ENCODE data around the gene FOS. TPM values are rescaled to one million over a fixed set of nuclear protein-coding genes. Genes with fewer than 3 reads are reported as not detected.

Gene FOS
- total RNA-seq, 1 experiment from 2014 or later = 9.1 TPM

DNA sequence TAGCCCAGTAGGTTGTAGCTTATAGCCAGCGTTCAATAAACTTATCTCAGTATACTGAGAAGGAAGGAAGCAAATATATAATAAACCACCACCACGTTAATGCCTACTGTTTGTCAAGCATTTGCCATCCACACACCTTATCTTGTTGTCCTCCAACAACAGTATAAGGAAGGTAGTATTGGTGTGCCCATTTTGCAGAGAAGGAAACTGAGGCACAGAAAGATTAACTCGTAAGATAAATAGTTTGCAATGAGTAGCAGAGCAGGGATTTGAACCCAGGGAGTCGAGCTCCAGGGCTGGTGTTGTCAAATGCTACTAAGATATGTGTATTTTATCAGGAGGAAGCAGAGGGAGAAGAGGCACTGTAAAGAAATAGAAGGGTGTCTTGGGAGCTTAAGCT, 27.8 kb upstream of the FOS start:
- DNase-seq (ENCODE audit: low read depth) = no peak

DNA sequence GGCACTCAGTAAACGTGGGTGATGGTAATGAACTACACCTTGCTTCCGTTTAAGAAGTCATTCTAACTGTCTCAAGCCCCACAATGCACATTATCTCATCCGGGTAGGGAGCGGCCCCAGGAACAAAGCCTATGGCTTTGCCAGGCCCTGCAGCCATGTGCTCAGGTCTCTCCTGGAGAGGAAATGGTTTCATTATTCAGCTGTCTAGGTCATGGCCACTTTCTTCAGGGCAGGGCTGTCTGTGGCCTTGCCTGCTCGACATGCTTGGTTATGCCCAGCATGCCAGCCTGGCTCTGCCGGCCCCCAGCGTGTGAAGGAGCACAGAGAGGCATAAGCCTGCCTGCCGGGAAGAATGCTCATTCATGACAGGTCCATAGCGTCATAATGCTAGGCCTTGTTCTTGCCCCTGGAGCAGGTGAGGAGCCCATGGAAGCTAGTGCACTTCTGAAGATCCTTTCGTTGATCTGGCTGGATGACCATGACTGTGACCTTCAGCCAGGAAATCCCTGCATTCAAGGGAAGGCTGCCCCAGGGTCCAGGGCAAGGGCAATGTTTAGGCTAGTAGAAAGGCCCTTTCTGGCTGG, 26.3 kb upstream of the FOS start:
- no peak for DNase-seq (ENCODE audit: low read depth)

DNA sequence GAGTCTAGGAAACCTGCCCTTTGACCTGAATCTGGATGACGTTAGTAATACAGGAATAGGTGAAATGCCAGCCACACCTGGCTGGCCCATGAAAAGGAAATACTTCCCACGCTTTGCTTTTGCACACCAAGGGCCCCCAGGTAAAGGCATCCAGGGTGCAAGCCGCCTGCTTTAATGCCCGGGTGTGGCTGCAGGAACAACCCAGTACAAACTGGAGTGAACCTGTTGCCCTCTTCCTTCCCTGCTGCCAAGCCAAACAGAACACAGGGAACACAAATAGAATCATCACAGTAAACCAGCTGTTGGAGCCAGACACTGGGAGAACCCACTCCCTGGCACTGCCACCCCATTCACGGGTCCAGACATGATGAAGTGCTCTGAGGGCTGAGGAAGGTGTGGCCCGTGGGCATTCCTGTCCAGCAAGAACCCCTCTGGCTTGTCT, 24.2 kb upstream of the FOS start:
- DNase-seq (ENCODE audit: low read depth) = no peak

DNA sequence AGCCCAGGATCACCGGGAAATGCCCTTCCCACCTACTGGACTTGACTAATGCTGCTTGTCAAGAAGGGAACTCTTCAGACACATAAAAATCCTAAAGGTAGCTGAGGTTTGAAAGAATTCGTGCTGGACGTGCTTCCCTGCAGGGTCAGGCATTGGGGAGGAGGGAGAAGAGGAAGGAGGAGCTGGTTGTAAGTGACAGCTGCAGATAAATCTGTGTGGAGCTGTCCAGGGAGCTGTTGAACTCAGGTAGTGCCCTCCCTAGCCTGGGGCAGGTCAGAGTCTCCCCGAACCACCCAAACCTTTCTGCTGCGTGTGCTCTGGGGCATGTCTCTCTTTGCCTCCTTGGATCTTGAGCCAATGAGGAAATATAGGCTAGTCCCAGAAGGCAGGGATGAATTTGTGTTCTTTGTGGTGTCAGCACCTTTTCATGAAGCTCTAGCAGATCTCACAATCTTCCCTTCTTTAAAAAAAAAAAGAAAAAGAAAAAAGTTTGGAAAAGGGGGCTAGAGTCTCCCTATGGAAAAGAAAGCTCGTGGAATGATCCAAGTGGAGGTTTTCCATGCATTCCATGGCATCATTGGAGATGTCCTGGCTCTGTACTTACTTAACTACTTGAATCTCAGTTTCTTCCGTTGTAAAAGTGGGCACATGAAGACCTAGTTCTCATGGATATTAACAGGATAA, 23.6 kb upstream of the FOS start:
- no peak for DNase-seq (ENCODE audit: low read depth)

DNA sequence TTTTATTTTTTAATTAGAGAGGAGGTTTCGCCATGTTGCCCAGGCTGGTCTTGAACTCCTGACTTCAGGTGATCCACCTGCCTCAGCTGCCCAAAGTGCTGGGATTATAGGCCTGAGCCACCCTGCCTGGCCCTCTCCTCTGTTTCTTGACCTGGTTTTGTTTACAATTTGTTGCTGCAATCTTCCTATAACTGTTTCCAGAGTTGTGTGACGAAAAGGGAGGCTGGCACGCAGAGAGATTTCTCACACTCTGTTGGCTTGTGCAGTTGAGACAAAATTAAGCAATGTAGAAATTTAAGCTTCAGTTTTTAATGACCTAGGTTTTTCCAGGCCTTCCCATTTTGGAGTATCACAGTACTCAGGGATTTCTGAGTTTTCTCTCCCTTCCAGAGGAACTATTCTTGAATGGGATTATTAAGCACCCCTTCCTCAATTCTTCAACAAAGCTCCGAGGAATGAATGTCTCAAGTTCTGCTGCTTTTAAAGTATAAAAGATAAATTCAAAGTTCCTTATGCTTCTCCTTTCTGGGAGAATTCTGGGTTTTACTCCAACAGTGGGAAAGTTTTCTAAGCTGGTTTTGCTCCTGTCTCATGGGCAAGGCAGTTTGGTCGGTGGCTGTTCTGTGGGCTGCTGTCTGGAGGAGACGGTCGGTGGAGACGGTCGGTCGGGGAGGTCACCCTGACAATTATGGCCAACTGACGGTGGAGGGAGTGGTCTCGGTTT, 20.4 kb upstream of the FOS start:
- DNase-seq (ENCODE audit: low read depth) = no peak

DNA sequence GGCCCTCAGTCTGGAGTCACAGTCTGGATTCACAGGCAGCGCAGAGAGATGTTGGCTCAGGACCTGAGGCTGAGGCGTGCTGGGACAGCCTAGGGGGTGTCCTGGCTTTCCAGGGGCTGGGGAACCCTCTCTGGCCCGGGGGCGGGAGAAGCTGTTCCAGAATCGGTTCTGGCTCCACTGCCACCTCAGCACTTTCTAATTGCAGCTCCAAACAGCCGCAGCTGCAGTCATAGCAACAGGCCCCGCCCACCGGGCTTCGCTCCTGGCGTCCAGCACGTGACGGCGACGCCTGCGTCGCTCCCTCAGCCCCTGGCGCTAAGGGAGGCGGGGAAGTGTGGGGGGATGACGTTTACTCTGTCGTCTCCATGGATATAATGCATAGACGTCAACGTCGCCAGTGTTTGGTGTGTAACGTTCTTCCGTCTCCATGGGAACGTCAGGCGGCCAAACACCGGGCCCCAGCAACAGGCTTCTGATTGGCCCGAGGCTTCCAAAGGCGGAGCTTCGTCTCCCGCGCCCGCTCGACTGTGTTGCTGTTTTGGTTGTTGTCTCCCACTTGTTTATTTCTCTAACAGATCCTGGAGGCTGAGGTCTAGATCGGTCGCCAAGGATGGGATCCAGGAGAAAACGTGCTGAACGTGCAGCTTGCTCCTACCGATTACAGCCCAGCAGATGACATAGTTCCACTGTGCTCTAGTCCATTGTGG, 19.7 kb upstream of the FOS start:
- peak; percentile 99 for DNase-seq (ENCODE audit: low read depth)

DNA sequence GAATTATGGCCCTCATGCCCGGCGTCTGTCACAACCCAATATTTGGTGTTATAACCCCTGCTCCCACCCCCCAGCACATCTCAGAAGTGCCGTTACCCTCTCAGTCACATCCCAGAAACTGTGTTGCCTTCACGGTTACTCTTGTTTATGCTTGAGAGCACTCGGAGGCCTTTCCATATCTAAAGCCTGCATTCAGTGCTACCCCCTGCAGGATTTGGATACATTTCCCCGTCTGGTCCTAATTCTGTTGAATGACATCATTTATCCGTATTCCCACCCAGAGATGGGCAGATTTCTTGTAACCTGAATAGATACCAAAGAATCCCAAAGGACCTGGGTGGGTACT, 19.1 kb upstream of the FOS start:
- peak; percentile 35 for DNase-seq (ENCODE audit: low read depth)

DNA sequence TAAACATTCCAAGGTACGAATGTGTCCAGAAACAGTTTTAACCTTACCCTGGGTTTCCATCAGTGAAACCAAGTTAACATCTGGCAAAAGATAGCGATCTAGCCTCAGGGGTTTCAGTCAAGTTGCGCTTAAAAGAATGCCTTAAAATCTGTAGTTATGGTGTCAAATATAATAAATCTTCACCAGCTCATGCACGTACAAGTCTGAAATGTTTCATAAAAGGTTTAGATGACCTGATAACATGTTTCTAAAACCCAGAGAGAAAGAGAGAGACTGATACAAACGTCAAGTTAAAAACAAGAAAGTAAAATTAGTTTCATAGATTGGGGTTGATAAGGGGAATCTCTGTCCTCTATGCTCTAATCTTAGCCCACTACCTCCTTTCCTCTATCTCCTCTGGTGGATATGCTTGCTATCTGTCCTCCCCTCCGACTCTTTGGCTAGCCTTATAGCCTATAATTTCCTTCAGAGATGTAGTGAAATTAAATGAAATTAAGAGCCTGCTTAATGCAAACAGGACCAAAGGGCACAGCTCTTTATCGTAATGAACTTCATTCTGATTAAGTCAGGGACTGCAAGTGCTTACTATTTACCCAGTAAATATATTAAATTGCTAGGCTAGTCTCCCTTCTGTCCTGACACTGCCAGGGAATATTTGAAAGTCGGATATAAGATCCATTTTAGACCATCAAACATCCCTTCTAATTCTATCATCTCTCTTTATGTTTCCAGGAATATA, 18.4 kb upstream of the FOS start:
- DNase-seq (ENCODE audit: low read depth) = no peak

DNA sequence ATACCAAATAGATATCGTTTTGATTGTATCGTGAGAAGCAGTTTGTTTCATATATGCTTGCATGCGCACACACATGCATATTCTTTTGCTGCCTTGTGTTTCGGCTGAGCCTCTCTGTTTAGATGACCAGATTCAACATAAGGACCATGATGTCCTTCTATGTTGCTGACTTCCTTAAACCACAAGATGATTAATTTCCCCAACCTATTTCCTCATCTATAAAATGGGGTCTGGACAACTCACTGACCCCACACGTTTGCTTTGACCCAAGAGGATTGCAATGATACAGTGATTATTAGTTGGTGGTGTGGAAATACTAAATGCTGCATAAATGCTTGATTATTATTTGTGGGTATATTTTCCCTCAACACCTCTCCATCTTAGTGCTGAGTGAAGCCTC, 16.8 kb upstream of the FOS start:
- no peak for DNase-seq (ENCODE audit: low read depth)

DNA sequence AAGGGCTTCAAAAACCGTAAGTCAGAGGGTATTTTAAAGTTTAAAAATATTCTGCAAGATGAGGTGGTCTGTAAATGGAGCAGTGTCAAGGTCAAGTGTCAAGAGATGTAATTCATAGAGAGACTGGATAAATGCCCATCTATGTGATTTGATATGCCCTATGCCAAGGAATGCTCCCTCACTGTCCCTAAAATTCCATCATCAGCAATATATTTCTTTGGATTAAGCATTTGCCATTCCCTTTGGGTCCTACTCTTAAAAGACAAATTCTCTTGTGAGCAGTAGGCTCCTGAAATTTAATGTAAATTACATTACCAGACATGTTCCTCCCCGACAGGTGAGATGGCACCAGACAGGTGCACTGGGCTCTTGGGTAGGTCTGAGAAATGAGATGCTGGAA, 16.0 kb upstream of the FOS start:
- no peak for DNase-seq (ENCODE audit: low read depth)

DNA sequence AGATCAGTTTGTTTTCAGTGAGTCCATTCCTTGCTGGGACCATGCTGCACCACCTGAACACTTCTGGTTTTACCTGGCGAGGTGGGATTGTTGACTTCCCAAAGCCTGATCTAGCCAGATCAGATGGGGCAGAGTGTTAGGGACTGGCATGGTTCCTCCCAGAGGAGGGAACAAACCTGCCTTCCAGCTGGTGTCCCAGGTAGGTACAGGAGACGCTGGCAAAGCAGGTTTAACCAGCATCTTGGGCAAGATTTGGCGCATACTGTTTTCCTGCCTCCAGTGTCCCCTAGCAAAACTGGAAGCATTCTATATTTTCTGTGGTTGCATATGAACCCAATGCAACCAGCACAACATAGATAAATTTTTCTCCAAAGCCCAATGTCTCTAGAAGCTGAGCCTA, 14.6 kb upstream of the FOS start:
- no peak for DNase-seq (ENCODE audit: low read depth)

DNA sequence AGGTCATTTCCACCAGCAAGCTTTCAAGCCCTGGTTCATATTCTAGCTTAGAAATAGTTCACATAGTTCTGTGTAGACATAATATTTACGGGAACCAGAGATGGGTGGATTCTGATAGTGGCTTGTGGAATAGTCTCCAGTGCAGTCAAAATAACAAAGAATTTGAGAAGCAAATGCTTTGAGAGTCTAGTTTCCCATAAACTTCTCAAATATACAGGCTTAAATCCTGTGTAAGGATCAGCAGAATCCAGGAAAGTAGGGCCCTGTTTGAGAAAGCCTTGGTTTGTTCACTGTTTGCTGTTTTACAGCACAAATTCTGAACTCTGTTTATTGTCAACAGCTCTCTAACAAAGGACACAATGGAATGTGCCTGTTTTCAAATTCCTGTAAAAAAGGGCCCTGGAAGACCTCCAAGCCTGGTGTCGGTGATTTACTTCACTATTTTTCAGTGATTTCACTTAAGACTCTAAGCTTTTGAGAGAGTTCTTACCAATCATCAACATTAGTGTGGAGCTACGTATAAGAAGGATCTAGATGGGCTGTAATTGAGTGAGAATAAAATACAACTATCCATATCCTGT, 11.4 kb upstream of the FOS start:
- DNase-seq (ENCODE audit: low read depth) = no peak

DNA sequence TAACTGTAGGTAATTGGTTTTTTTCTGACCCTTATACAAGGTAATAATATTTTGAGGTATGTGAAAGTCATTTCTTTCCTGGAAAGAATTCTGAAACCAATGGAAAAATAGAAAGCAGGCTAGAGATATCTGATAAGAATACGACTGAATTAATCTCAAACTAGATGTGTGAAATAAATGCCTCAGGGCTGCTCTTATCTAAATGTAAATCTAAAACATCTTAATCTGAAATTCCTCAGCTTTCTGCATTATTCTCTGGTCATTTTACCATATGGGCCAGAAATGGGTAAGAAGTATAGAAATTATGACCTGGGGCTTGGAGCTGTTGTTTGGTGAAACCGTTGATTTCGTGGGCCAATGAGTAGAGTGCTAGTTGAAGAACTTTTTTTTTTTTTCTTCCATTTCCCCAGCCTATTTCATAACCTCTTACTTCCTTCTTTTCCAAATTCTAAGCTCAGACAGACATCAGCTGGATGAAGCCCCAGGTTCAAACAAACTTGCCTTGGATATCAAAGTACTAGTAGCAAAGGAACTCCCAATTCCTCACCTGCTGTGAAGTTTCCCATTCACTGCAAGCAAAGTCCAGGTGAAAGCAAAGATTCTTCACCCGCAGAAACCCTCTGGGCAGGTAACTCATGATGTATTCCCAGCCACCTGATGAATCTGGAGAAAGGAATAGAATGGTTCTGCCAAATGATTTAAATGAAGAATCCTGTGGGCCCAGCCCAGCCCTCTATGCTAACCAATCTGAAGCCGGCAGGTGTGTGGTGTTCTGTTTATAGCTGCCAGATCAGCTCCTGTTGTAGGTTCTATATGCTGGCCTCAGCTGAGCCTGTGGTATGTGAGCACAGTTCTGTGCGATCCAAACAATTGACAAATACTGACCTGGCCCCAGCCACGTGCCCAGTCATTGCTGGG, 9.7 kb upstream of the FOS start:
- no peak for DNase-seq (ENCODE audit: low read depth)

DNA sequence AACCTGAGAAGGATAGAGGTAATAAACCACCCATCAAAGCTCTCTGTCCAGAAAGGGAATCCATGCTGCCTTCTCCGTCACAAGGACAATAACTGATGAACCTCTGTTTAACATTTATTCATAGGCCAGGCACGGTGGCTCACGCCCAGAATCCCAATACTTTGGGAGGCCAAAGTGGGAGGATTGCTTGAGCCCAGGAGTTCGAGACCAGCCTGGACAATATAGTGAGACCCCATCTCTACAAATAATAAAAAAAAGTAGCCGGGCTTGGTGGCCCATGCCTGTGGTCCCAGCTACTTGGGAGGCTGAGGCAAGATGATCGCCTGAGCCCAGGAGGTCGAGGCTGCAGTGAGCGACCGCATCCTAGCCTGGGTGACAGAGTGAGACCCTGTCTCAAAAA, 7.1 kb upstream of the FOS start:
- DNase-seq (ENCODE audit: low read depth) = no peak

DNA sequence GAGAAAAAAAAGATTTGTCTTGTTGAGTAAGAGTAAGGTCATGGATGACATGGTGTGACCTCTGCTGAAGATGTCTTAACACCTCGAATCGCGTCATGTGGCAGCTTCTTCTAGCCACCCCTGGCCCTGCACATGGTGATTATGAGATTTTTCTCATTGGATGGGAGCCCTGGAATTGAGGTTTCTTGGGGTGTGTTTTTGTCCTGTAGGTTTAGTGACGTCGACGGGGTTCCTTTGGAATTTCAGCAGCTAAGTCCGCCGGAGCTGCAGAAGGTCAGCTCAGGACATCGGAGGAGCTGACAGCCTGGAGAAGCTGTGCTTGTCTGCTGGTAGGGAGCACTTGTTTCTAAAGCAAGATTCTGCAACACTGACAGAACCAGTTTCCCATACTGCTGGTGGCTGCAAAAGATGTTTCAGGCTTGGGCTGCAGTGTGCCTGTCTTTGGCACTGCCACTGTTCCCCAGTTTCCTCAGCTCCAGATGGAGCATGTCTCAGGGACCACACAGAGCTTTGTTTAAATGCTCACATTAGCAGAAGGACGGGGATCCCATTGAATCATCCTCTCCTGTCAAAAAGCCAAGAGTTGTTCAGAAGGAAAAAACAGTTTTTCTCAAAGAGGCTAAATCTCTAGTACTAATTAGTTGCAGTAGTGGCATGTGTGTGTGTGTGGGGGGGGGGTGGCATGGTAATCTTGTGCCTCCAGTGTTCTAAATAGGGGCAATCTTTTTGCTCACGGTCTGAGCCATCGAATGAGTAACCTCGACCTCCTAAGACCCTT, 5.2 kb upstream of the FOS start:
- DNase-seq (ENCODE audit: low read depth) = no peak

DNA sequence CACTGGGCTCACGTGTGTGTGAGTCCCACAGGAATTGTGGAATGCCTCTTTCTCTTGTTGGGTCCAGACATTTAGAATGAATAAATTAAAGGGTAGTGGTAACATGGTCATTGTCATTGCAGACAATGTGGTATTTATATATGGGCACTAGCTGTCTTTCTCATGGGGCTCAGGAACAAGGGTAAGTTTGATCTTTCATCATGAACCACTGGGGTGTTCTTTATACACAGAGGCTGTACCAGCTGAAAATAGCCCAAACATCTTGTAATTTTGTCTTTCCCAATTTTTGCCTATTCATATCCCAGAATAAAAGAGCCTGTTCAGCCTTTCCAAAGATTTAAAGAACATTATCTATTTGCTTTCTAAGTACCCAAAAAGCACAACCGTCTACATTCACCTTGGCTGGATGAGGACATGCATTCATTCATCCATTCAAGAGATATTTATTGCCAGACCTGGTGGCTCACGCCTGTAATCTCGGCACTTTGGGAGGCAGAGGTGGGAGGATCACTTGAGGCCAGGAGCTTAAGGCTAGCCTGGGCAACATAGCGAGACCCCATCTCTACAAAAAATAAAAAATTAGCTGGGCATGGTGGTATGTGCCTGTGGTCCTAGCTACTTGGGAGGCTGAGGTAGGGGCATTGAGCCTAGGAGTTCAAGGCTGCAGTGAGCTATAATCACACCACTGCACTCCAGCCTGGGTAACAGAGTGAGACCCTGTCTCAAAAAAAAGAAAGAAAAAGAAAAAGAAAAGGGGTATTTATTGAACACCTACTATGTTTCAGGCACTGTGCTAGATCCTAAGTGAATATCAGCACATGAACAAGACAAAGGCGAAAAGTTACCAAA, 4.4 kb upstream of the FOS start:
- no peak for DNase-seq (ENCODE audit: low read depth)

DNA sequence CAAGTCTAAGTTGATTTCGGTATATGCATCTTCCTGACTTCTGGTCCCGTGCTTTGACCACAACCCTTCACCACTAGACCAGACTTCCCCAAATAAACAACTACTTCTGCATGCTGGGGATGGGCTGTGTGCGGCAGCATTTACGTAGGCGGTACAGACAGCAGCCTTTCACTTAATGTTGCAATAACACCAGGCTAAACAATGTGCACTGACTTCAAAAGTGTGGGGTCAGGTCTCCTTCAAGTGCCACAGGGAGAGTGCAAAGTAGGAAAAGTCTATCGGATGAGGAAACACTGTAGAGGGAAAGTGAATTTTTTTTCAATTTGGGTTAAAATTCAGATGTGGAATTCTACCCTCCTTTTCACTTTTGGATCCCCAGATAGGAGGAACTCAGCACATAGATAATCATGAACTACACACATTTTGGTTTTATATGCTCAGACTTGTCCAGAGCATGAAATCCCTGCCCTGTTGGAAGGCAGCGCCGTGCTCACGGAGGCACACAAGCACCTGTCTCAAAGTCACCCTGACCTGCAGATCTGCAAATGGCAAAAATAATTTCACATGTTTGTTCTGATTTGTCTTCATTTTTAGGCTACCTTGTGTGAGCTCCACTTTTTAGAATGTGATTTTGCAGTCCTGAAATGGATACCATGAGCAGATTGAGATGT, 3.6 kb upstream of the FOS start:
- no peak for DNase-seq (ENCODE audit: low read depth)

DNA sequence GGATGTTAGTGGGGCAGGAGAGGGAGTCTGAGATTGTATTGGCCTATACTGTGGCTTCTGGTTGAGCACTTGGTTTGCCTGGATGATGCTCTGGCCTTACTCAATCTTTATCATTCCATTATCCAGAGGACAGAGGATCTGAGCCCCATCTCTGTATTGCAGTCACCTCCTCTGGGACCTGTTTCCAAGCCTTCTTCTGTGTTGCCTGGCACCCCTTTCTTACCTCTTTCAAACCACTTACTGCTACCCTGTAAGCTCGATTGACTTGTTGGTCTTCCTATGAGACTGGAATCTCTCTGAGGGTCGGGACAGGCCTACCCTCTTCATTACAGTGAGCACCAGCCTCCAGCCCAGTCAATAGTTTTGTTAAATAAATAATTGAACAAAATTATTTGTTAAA, 3.0 kb upstream of the FOS start:
- DNase-seq (ENCODE audit: low read depth) = no peak
